Measurements from ENCODE around the gene MRNIP.

MRNIP gene

DNA sequence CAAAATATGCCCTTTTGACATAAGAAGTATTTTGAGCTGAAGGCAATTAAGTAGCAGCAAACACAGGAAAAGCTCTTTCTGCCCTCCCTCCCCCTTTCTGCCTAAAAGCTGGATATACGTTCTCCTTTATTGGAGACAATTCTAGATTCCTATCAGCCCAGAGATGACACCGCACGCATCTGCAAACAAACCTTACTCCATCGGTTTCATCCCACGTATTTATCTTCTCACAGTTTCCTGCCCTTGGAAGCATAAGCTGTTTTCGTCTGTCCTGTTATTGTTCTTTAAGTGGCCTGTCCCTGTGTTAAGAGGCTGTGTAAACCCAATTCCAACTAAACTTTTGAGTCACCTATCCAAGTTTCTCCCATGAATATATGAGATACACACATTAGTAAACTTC, 37.2 kb upstream of the MRNIP start:
- TF ChIP-seq, protein P1, sequence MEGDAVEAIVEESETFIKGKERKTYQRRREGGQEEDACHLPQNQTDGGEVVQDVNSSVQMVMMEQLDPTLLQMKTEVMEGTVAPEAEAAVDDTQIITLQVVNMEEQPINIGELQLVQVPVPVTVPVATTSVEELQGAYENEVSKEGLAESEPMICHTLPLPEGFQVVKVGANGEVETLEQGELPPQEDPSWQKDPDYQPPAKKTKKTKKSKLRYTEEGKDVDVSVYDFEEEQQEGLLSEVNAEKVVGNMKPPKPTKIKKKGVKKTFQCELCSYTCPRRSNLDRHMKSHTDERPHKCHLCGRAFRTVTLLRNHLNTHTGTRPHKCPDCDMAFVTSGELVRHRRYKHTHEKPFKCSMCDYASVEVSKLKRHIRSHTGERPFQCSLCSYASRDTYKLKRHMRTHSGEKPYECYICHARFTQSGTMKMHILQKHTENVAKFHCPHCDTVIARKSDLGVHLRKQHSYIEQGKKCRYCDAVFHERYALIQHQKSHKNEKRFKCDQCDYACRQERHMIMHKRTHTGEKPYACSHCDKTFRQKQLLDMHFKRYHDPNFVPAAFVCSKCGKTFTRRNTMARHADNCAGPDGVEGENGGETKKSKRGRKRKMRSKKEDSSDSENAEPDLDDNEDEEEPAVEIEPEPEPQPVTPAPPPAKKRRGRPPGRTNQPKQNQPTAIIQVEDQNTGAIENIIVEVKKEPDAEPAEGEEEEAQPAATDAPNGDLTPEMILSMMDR (IDR thresholded peaks at IDR 0.05; ENCODE audit: insufficient read depth, low read depth, low read length, missing control alignments) = no peak
- no peak overlapping the region for H3K4me3 ChIP-seq (ENCODE audit: low read depth, low read length)
- no peak for DNase-seq (ENCODE audit: low read depth)

DNA sequence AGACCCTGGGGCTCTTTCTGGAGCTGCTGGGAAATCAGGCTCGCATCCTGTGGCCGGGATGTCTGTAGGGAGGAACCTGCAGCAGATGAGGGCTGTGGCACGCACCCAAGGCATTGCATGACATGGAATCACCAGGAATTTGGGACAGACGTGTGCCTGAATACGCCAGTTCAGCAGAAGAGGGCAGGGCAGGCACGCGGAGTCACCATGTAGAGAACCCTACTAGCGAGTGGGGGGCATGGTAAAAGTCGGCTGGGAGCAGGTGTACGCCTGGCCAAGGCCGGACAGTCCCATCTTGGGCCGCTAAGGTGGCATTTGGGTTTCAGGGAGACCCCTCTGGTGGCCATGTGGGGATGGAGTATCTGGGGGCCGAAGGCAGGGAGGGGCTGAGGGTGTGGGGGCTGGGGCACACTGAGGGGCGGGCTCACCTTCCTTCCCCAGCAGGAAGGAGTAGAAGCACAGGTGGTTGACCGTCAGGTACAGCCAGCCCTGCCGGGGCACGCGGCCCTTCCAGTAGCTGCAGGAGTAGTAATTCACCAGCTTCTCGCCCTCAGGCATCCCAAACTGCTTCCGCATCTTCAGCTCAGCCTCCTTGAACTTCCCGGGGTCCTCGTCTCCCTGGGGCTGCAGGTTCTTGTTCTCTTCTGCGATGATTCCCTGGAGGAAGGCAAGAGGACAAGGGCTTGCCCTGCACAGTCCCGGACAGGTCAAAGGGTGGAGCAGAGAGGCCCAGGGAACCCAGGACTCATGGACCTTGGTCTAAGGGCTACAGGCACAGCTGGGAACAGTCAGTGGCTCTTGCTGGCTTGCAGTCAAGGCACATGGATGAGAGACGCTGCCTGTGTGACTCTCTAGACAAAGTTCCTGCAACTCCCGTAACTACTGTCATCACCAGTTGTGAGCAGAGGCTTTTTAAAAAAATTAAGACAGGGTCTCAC, 35.6 kb upstream of the MRNIP start:
- TF ChIP-seq, protein P1 (IDR thresholded peaks at IDR 0.05; ENCODE audit: insufficient read depth, low read depth, low read length, missing control alignments) = no peak
- no peak overlapping the region for H3K4me3 ChIP-seq (ENCODE audit: low read depth, low read length)
- no peak for DNase-seq (ENCODE audit: low read depth)

DNA sequence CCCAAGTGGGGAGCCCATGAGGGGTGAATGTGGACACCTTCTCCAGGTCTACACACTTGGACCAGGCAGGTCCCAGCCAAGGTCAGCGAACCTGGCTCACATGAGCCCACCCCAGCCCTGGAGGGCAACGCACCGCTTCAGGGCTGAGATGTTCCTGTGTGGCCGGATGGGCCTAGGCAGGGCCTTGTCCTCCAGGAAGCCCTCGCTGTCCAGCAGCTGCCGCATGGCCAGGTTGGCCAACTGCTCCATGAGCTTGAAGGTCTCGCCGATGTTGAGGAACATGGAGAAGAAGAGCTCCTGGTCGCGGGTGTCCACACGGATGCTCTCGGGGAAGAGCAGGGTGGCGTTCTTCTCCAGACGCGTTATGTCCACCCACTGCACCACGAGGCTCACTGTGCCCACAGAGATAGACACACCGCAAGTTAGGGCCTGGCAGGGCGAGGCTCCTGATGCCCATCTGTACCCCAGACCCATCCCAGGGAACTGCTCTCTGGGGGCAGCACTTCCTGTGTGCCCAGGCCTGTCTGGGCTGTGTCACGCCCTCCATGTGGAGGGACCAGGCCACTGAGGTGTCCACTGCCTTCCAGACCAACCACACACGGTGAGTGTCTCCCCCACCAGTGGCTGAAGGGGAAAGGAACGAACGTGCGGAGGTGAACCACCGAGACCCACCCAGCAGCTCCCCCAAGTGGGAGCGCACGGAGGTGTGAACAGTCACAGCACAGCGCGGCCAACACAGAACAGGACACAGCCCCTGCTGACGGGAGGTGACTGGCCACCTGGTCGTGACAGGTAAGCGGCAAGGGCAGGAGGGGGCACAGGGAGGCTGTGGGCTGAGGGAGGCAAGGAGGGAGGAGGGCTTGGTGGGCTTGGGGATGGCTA, 34.7 kb upstream of the MRNIP start:
- TF ChIP-seq, protein P1 (IDR thresholded peaks at IDR 0.05; ENCODE audit: insufficient read depth, low read depth, low read length, missing control alignments) = no peak
- no peak overlapping the region for H3K4me3 ChIP-seq (ENCODE audit: low read depth, low read length)
- no peak for DNase-seq (ENCODE audit: low read depth)

- TF ChIP-seq, protein P1 (IDR thresholded peaks at IDR 0.05; ENCODE audit: insufficient read depth, low read depth, low read length, missing control alignments) = no peak
- no peak for DNase-seq (ENCODE audit: low read depth)
- H3K4me3 ChIP-seq (ENCODE audit: low read depth, low read length) = no peak overlapping the region
These were observed 33.6 kb upstream of the MRNIP start for GRCh38 chr5:179892255-179892654.

DNA sequence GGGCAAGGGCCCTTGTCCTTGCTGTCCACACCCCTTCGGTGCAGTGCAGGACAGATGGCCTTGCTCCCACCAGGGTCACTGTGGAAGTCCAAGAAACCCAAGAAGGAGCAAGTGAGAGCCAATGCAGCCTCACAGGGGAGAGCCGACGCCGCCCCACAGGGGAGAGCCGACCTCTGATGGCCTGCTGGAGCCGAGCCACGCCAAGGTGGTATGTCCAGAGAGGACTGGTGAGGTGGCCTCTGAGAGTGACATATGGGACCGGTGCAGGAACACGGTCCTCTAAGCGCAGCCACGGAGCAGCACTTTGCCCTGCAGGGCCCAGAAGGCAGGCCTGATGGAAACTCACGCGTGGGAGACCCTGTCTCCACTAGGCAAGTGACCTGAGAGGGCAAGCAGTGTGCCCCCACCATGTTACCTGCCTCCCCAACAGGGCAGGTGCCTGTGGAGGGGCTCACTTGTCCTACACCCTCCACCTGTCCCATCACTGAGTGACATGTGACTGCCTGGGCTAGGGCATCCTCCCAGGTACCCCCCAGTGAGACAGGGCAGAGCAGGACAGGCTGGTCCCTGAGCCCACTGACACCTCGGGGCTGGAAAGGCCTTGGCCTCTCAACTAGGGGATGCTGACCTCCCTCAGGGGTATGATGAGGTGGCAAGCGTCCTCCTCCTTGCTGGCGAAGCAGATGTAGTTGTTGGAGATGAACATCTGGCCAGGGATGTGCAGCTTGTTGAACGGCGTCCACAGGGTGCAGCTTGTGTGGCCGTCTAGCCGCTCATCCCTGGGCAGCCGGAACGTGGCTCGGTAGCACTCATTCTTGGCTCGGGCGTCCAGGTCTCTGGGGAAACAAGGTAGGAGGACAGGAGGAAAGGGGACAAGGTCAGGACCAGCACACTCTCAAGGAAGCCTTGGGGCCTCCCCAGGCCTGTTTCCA, 32.4 kb upstream of the MRNIP start:
- TF ChIP-seq, protein P1 (IDR thresholded peaks at IDR 0.05; ENCODE audit: insufficient read depth, low read depth, low read length, missing control alignments) = no peak
- no peak for DNase-seq (ENCODE audit: low read depth)
- no peak overlapping the region for H3K4me3 ChIP-seq (ENCODE audit: low read depth, low read length)

GRCh38 chr5:179889885-179890284, 31.3 kb upstream of the MRNIP start:
- TF ChIP-seq, protein P1 (IDR thresholded peaks at IDR 0.05; ENCODE audit: insufficient read depth, low read depth, low read length, missing control alignments) = no peak
- no peak overlapping the region for H3K4me3 ChIP-seq (ENCODE audit: low read depth, low read length)
- DNase-seq (ENCODE audit: low read depth) = no peak

Data from GM12865 (cell line).